Neuronal stem cell (in vitro differentiated cells): Measurements from ENCODE around the gene SLAIN1. TPM values are rescaled to one million over a fixed set of nuclear protein-coding genes. Genes with fewer than 3 reads are reported as not detected.
"Not testable (repeated sequence)": the region's sequence is repeated elsewhere in the genome, so short reads cannot be mapped to it uniquely, and the experiment has no call there.

Source experiments
- DNase-seq: peaks from one replicate; pipeline ENCODE4 v3.0.0-alpha.2; 2013; ENCODE audit warnings: low spot score
- H2AFZ ChIP-seq: one replicate; pipeline ENCODE4 v1.6.1; 2013; ENCODE audit warnings: mild to moderate bottlenecking, low read length, inconsistent platforms
- H2AK5ac ChIP-seq: 2 replicates; pipeline ENCODE4 v1.6.1; 2013; ENCODE audit warnings: low read depth, mild to moderate bottlenecking, inconsistent platforms, low read length, moderate library complexity, mixed read lengths
- H2BK120ac ChIP-seq: 2 replicates; pipeline ENCODE4 v1.6.1; 2013; ENCODE audit warnings: low read depth, mild to moderate bottlenecking, inconsistent platforms, low read length, moderate library complexity, mixed read lengths
- H2BK12ac ChIP-seq: one replicate; pipeline ENCODE4 v1.6.1; 2013; ENCODE audit warnings: low read length, inconsistent platforms
- H2BK15ac ChIP-seq: 2 replicates; pipeline ENCODE4 v1.6.1; 2013; ENCODE audit warnings: mild to moderate bottlenecking, low read length, inconsistent platforms, mixed read lengths
- H2BK5ac ChIP-seq: one replicate; pipeline ENCODE4 v1.6.1; 2013; ENCODE audit warnings: inconsistent platforms, mild to moderate bottlenecking, low read length, moderate library complexity
- H3K14ac ChIP-seq: one replicate; pipeline ENCODE4 v1.6.1; 2013; ENCODE audit warnings: low read length, inconsistent platforms
- H3K18ac ChIP-seq: 2 replicates; pipeline ENCODE4 v1.6.1; 2013; ENCODE audit warnings: low read length, inconsistent platforms
- H3K23ac ChIP-seq: 2 replicates; pipeline ENCODE4 v1.6.1; 2013; ENCODE audit warnings: low read depth, mild to moderate bottlenecking, mixed read lengths, low read length, inconsistent platforms; ENCODE audit not compliant: poor library complexity
- H3K27ac ChIP-seq: replicated peaks from 3 replicates; pipeline ENCODE4 v1.5.1; 2013; ENCODE audit warnings: low read length, inconsistent platforms
- H3K27me3 ChIP-seq, 3 experiments: 2 replicates each; pipeline ENCODE4 v1.6.1; 2013; ENCODE audit warnings: low read length in 3 of 3, mild to moderate bottlenecking in 2 of 3, inconsistent platforms in 1 of 3, low read depth in 1 of 3, mixed read lengths in 1 of 3, moderate library complexity in 1 of 3; ENCODE audit not compliant: control insufficient read depth in 3 of 3, insufficient read depth in 3 of 3
- H3K36me3 ChIP-seq, 2 donors: replicated peaks in 1 of 2; 2 replicates each; pipeline ENCODE4 v1.6.1; 2013; ENCODE audit warnings: low read length in 2 of 2; ENCODE audit not compliant: control insufficient read depth in 2 of 2, insufficient read depth in 2 of 2
- H3K4ac ChIP-seq: 2 replicates; pipeline ENCODE4 v1.6.1; 2013; ENCODE audit warnings: inconsistent platforms, mild to moderate bottlenecking, low read length, moderate library complexity
- H3K4me1 ChIP-seq, 2 donors: 1 replicate in 1 of 2; 2 replicates in 1 of 2; pipeline ENCODE4 v1.6.1; 2013; ENCODE audit warnings: low read length in 2 of 2, low read depth in 1 of 2; ENCODE audit not compliant: control insufficient read depth in 2 of 2, insufficient read depth in 1 of 2
- H3K4me2 ChIP-seq: one replicate; pipeline ENCODE4 v1.6.1; 2013; ENCODE audit warnings: mild to moderate bottlenecking, low read length, inconsistent platforms; ENCODE audit not compliant: insufficient read depth, poor library complexity, severe bottlenecking
- H3K4me3 ChIP-seq, 2 donors: 2 replicates each; pipeline ENCODE4 v1.5.1; 2013; ENCODE audit warnings: low read length in 2 of 2, mild to moderate bottlenecking in 2 of 2, inconsistent platforms in 1 of 2, moderate library complexity in 1 of 2
- H3K79me1 ChIP-seq: one replicate; pipeline ENCODE4 v1.6.1; 2013; ENCODE audit warnings: low read depth, mild to moderate bottlenecking, inconsistent platforms, low read length, moderate library complexity
- H3K9ac ChIP-seq: one replicate; pipeline ENCODE4 v1.6.1; 2013; ENCODE audit warnings: mild to moderate bottlenecking, low read depth, low read length, inconsistent platforms; ENCODE audit not compliant: poor library complexity
- H3K9me3 ChIP-seq, 2 donors: replicated peaks in 1 of 2; 2 replicates each; pipeline versions ENCODE3 to v1.6.1; 2013; ENCODE audit warnings: low read length in 2 of 2, mild to moderate bottlenecking in 2 of 2, inconsistent platforms in 1 of 2, low read depth in 1 of 2, mixed read lengths in 1 of 2, moderate library complexity in 1 of 2; ENCODE audit not compliant: control insufficient read depth in 2 of 2, insufficient read depth in 1 of 2
- H4K8ac ChIP-seq: one replicate; pipeline ENCODE4 v1.6.1; 2013; ENCODE audit warnings: low read depth, mild to moderate bottlenecking, inconsistent platforms, low read length, moderate library complexity
- H4K91ac ChIP-seq: one replicate; pipeline ENCODE4 v1.6.1; 2013; ENCODE audit warnings: low read length, low read depth, mild to moderate bottlenecking, inconsistent platforms; ENCODE audit not compliant: poor library complexity
- WGBS, 2 donors: extraction: QIAGEN DNeasy Blood & Tissue Kit; methylation state at CpG; one replicate each; pipeline ENCODE4 v1.1.7; 2013; ENCODE audit warnings: missing lambda C conversion rate in 2 of 2, mixed read lengths in 1 of 2; ENCODE audit not compliant: insufficient read length in 2 of 2, insufficient replicate concordance in 1 of 2; ENCODE audit errors: extremely low coverage in 2 of 2; 5-methylcytosine and 5-hydroxymethylcytosine counted together
- polyA plus RNA-seq, 2 experiments: library from polyadenylated mRNA; stranded (reverse); fragments of 200-250 nt; gene quantifications; one replicate each; pipeline ENCODE4 v1.2.3, GENCODE V29; 2013

The SLAIN1 gene
- 65.0 TPM for polyA plus RNA-seq (2013, experiment 1 of 2)
- 61.6 TPM for polyA plus RNA-seq (2013, experiment 2 of 2)

DNA sequence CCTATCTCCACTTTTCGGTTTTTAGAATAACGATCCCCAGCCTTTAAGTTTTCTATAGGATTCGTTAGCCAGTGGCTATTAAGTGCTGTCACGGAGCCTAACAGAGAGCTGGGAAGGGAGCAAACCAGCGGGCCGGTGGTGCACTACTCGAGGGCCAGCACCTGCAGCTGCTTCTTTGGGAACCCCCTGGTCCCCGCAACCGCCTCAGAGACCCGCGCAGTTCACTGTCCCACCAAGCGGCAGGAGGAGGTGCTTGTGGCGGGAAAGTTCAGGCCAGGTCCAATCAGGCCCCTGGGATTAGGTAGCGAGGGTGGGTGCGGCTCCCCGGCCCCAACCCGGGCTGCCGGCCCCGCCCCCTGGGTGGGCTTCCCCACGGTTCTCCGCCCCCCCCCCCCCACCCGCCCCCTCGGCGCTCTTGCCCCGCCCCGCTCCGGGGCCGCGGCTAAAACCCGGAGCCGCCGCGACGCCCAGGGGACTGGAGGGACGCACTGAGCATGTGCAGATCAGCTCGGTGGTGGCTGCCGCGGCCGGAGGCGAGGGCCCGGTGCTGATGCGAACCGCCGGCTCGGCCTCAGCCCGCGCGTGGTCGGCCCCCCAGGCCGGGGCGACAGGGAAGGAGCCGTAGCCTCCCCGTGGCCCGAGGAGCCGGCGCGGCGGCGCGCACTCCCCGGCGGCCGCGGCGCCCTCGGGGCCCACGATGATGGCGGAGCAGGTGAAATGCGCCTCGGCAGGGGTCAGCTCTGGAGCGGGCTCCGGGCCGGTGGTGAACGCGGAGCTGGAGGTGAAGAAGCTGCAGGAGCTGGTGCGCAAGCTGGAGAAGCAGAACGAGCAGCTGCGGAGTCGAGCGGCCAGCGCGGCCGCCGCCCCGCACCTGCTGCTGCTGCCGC is at the start of gene SLAIN1:
Gene SLAIN1, plus strand, starts transcription at position 471 of the 887 bp plus-strand sequence. Its CDS starts 227 bp downstream, at position 698.
- H3K9me3 ChIP-seq, result no peaks in the 10 kb centered on the region
- H3K4me2 ChIP-seq, result peak within 1 kb of the TSS; percentile 86
- peak within 1 kb of the TSS; percentile 95 for H4K91ac ChIP-seq
- peak within 1 kb of the TSS; percentile 93 for H2BK5ac ChIP-seq
- H2BK120ac ChIP-seq, result peak within 1 kb of the TSS; percentile 81
- H3K23ac ChIP-seq, result peak within 1 kb of the TSS; percentile 80
- H3K79me1 ChIP-seq, result peaks cover 6% of the 10 kb centered on the region
- peak within 1 kb of the TSS; percentile 92 for H3K9ac ChIP-seq
- H3K18ac ChIP-seq, result peak within 1 kb of the TSS; percentile 98
- H3K14ac ChIP-seq, result peak within 1 kb of the TSS; percentile 94
- H2AFZ ChIP-seq, result peak within 1 kb of the TSS; percentile 94
- H3K27ac ChIP-seq, result peak within 1 kb of the TSS; percentile 76
- H3K4me1 ChIP-seq, result peaks cover 2 to 25% of the 10 kb centered on the region in 2 donors
- H2BK12ac ChIP-seq, result no peak within 1 kb of the TSS
- DNase-seq, result peak; percentile 85
- H3K27me3 ChIP-seq, result no peaks in the 10 kb centered on the region
- peak within 1 kb of the TSS; percentile 49 for H2BK15ac ChIP-seq
- H2AK5ac ChIP-seq, result peak within 1 kb of the TSS; percentile 63
- WGBS, 2 donors, result no CpG with 5 or more reads among the region's 86 CpGs
- H3K36me3 ChIP-seq, result no peaks in the 10 kb centered on the region
- peak within 1 kb of the TSS; percentile 84 for H3K4ac ChIP-seq
- peak within 1 kb of the TSS; percentile 58 to 100 for H3K4me3 ChIP-seq
- peak within 1 kb of the TSS; percentile 65 for H4K8ac ChIP-seq

DNA sequence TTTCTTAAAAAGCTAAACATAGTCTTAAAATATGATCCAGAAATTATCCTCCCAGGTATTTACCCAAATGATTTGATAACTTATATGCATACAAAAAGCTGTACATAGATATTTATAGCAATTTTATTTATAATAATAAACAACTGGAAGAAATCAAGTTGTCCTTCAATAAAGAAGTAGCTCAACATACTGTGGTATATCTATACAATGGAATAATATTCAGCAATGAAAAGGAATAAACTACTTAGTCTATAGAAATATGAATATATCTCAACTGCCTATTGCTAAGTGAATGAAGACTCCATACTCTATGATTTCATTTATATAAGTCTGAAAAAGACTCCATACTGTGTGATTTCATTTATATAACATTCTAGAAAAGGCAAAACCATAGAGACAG is 47.1 kb upstream of the SLAIN1 start:
- H3K9me3 ChIP-seq, result peaks cover 0 to 4% of the 10 kb centered on the region in 2 donors
- H2AFZ ChIP-seq, result no peak overlapping the region
- DNase-seq, result no peak

DNA sequence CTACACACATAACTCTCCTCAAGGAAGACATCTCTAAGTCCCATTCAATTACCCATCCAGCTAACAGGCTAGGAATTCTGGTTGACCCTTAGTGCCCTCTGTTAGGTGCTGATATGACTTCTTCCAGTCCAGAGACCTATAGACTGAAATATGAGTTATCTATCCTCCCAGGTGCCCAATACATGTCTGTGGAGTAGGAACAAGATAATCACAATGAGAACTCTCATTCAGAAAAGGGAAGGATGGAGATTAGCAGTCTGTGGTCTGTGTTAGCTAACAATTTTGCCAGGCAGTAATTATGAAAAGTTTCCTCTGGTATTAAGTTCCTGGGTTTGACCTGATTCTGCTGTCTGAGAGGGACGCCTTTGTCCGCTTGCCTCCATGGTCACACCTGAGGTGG is 44.2 kb upstream of the SLAIN1 start:
- no peaks in the 10 kb centered on the region for H3K36me3 ChIP-seq
- H3K9ac ChIP-seq, result no peak overlapping the region
- H4K8ac ChIP-seq, result no peak overlapping the region
- H3K4me2 ChIP-seq, result no peak overlapping the region
- H3K79me1 ChIP-seq, result no peaks in the 10 kb centered on the region
- H3K4ac ChIP-seq, result no peak overlapping the region
- no peaks in the 10 kb centered on the region for H3K27me3 ChIP-seq
- H2AK5ac ChIP-seq, result no peak overlapping the region
- no peak overlapping the region for H3K4me3 ChIP-seq
- H3K18ac ChIP-seq, result no peak overlapping the region
- peaks cover 0 to 4% of the 10 kb centered on the region in 2 donors for H3K9me3 ChIP-seq
- no peak overlapping the region for H3K23ac ChIP-seq
- H3K14ac ChIP-seq, result no peak overlapping the region
- H2BK120ac ChIP-seq, result no peak overlapping the region
- no peak overlapping the region for H2BK12ac ChIP-seq
- no peak overlapping the region for H2AFZ ChIP-seq
- H3K4me1 ChIP-seq, result no peaks in the 10 kb centered on the region
- H2BK15ac ChIP-seq, result no peak overlapping the region
- H4K91ac ChIP-seq, result no peak overlapping the region
- DNase-seq, result no peak
- WGBS, 2 donors, result no CpG with 5 or more reads among the region's 2 CpGs
- H3K27ac ChIP-seq, result no peak overlapping the region
- no peak overlapping the region for H2BK5ac ChIP-seq

More for the DNA sequence above, 47.1 kb upstream of the SLAIN1 start:
- no peak overlapping the region for H3K23ac ChIP-seq
- H4K8ac ChIP-seq, result no peak overlapping the region
- H2BK120ac ChIP-seq, result no peak overlapping the region
- H3K36me3 ChIP-seq, result no peaks in the 10 kb centered on the region
- no peak overlapping the region for H4K91ac ChIP-seq
- no peaks in the 10 kb centered on the region for H3K4me1 ChIP-seq
- H2BK12ac ChIP-seq, result no peak overlapping the region
- no peak overlapping the region for H2BK5ac ChIP-seq
- H3K14ac ChIP-seq, result no peak overlapping the region
- H3K4me3 ChIP-seq, result no peak overlapping the region
- no peak overlapping the region for H3K4me2 ChIP-seq
- H3K4ac ChIP-seq, result no peak overlapping the region
- no peak overlapping the region for H3K18ac ChIP-seq
- H3K27ac ChIP-seq, result no peak overlapping the region
- no peaks in the 10 kb centered on the region for H3K79me1 ChIP-seq
- H3K27me3 ChIP-seq, result no peaks in the 10 kb centered on the region
- no peak overlapping the region for H2BK15ac ChIP-seq
- H2AK5ac ChIP-seq, result no peak overlapping the region
- H3K9ac ChIP-seq, result no peak overlapping the region

DNA sequence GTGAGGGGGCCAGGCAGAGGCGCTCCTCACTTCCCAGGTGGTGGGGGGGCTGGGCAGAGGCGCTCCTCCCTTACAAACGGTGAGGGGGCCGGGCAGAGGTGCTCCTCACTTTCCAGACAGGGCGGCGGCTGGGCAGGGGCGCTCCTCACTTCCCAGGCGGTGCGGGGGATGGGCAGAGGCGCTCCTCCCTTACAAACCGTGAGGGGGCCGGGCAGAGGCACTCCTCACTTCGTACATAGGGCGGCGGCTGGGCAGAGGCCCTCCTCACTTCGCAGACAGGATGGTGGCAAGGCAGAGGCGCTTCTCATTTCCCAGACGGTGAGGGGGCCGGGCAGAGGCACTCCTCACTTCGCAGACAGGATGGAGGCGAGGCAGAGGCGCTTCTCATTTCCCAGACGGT is 37.5 kb upstream of the SLAIN1 start:
- not testable (repeated sequence) for H3K36me3 ChIP-seq, H3K27me3 ChIP-seq, H3K9ac ChIP-seq, H2BK5ac ChIP-seq, H3K23ac ChIP-seq, H3K4me2 ChIP-seq, DNase-seq, H3K18ac ChIP-seq, H4K8ac ChIP-seq, H2AK5ac ChIP-seq, H4K91ac ChIP-seq, H3K79me1 ChIP-seq, H3K4ac ChIP-seq, H2BK12ac ChIP-seq, H3K9me3 ChIP-seq, H2AFZ ChIP-seq, H3K4me1 ChIP-seq, H3K27ac ChIP-seq, H3K14ac ChIP-seq, H2BK15ac ChIP-seq, H3K4me3 ChIP-seq, H2BK120ac ChIP-seq
- WGBS, 2 donors, result no CpG with 5 or more reads among the region's 23 CpGs
